Stimulated activated memory B cell treated with anti-CD40 and anti-IgM and Interleukin-4, amounts not matched to agents 10 μg/mL and 1 μg/mL and 100 μg/mL, for 72 hours (primary cell): ENCODE results near the gene PKLR.

Experiments
- ATAC-seq: fragments of 150-1000 bp; cut with Tn5 transposase; 2 replicates; pipeline ENCODE4 v1.10.0; 2021
- H3K27ac Mint-ChIP-seq: one replicate; pipeline ENCODE4 v1.8.0; 2022; ENCODE audit warnings: mild to moderate bottlenecking, mixed read lengths
- H3K27me3 Mint-ChIP-seq: one replicate; pipeline ENCODE4 v1.8.0; 2022; ENCODE audit warnings: mixed read lengths
- H3K36me3 Mint-ChIP-seq: one replicate; pipeline ENCODE4 v1.8.0; 2022; ENCODE audit warnings: mixed read lengths
- H3K4me1 Mint-ChIP-seq: one replicate; pipeline ENCODE4 v1.8.0; 2022; ENCODE audit warnings: mixed read lengths
- H3K4me3 Mint-ChIP-seq: one replicate; pipeline ENCODE4 v1.8.0; 2022; ENCODE audit warnings: mild to moderate bottlenecking, moderate library complexity, mixed read lengths
- H3K9me3 Mint-ChIP-seq: one replicate; pipeline ENCODE4 v1.8.0; 2022; ENCODE audit warnings: mixed read lengths

The PKLR gene

GRCh38 chr1:155279268-155279667, 22.0 kb downstream of the PKLR start:
- H3K4me1 Mint-ChIP-seq: peaks cover 24% of the 10 kb centered on the region
- no peak overlapping the region for H3K4me3 Mint-ChIP-seq
- no peaks in the 10 kb centered on the region for H3K27me3 Mint-ChIP-seq
- H3K27ac Mint-ChIP-seq: no peak overlapping the region
- no peaks in the 10 kb centered on the region for H3K36me3 Mint-ChIP-seq
- ATAC-seq: no peak
- no peaks in the 10 kb centered on the region for H3K9me3 Mint-ChIP-seq

- Mint-ChIP-seq H3K36me3 (no peaks in the 10 kb centered on the region), H3K4me1 (peaks cover 27% of the 10 kb centered on the region), H3K27ac (no peak overlapping the region), H3K27me3 (no peaks in the 10 kb centered on the region), H3K9me3 (no peaks in the 10 kb centered on the region), H3K4me3 (peak overlapping the region; percentile 22)
- no peak for ATAC-seq
Observed at GRCh38 chr1:155278689-155279160, 22.5 kb downstream of the PKLR start.

- Mint-ChIP-seq H3K27me3 (no peaks in the 10 kb centered on the region), H3K27ac (no peak overlapping the region), H3K36me3 (no peaks in the 10 kb centered on the region), H3K4me3 (peak overlapping the region; percentile 86), H3K9me3 (no peaks in the 10 kb centered on the region), H3K4me1 (peaks cover 32% of the 10 kb centered on the region)
- ATAC-seq: peak; percentile 44
Observed at GRCh38 chr1:155277902-155278688, 23.1 kb downstream of the PKLR start.

GRCh38 chr1:155277070-155277901, 24.0 kb downstream of the PKLR start, which contains the start of gene HCN3:
TSS of gene HCN3 (plus strand) at chr1:155277463. CDS start at chr1:155277591, 128 bp downstream.
- no peak within 1 kb of the TSS for H3K27ac Mint-ChIP-seq

GRCh38 chr1:155273343-155274245, 27.6 kb downstream of the PKLR start, which contains the start of gene CLK2:
TSS of gene CLK2 (minus strand) at chr1:155273504. CDS start at chr1:155270977, 2,527 bp downstream.
- Mint-ChIP-seq H3K4me3 (peak within 1 kb of the TSS; percentile 86), H3K9me3 (no peaks in the 10 kb centered on the region), H3K4me1 (peaks cover 56% of the 10 kb centered on the region), H3K27ac (peak within 1 kb of the TSS; percentile 77), H3K36me3 (peaks cover 29% of the 10 kb centered on the region), H3K27me3 (no peaks in the 10 kb centered on the region)
- peak; percentile 95 for ATAC-seq

More at GRCh38 chr1:155277070-155277901, 24.0 kb downstream of the PKLR start, which contains the start of gene HCN3:
- H3K9me3 Mint-ChIP-seq: no peaks in the 10 kb centered on the region
- peak; percentile 86 for ATAC-seq
- H3K27me3 Mint-ChIP-seq: no peaks in the 10 kb centered on the region
- peaks cover 40% of the 10 kb centered on the region for H3K4me1 Mint-ChIP-seq
- H3K36me3 Mint-ChIP-seq: peaks cover 6% of the 10 kb centered on the region
- peak within 1 kb of the TSS; percentile 86 for H3K4me3 Mint-ChIP-seq

GRCh38 chr1:155272466-155273342, 28.5 kb downstream of the PKLR start:
- H3K9me3 Mint-ChIP-seq: no peaks in the 10 kb centered on the region
- H3K27me3 Mint-ChIP-seq: no peaks in the 10 kb centered on the region
- peak overlapping the region; percentile 86 for H3K4me3 Mint-ChIP-seq
- H3K36me3 Mint-ChIP-seq: peaks cover 37% of the 10 kb centered on the region
- H3K27ac Mint-ChIP-seq: peak overlapping the region; percentile 77
- peaks cover 50% of the 10 kb centered on the region for H3K4me1 Mint-ChIP-seq
- peak; percentile 58 for ATAC-seq

- no peak overlapping the region for H3K27ac Mint-ChIP-seq
Observed at GRCh38 chr1:155269381-155269780, 31.9 kb downstream of the PKLR start.

GRCh38 chr1:155268630-155269029, 32.6 kb downstream of the PKLR start:
- no peak for ATAC-seq
- H3K4me1 Mint-ChIP-seq: peaks cover 32% of the 10 kb centered on the region
- H3K27ac Mint-ChIP-seq: no peak overlapping the region
- no peak overlapping the region for H3K4me3 Mint-ChIP-seq
- no peaks in the 10 kb centered on the region for H3K27me3 Mint-ChIP-seq
- no peaks in the 10 kb centered on the region for H3K9me3 Mint-ChIP-seq
- H3K36me3 Mint-ChIP-seq: peaks cover 72% of the 10 kb centered on the region

More at GRCh38 chr1:155269381-155269780, 31.9 kb downstream of the PKLR start:
- peaks cover 65% of the 10 kb centered on the region for H3K36me3 Mint-ChIP-seq
- H3K4me1 Mint-ChIP-seq: peaks cover 35% of the 10 kb centered on the region
- ATAC-seq: no peak
- H3K4me3 Mint-ChIP-seq: no peak overlapping the region
- no peaks in the 10 kb centered on the region for H3K9me3 Mint-ChIP-seq
- no peaks in the 10 kb centered on the region for H3K27me3 Mint-ChIP-seq

GRCh38 chr1:155267373-155267772, 33.9 kb downstream of the PKLR start:
- H3K9me3 Mint-ChIP-seq: no peaks in the 10 kb centered on the region
- no peaks in the 10 kb centered on the region for H3K27me3 Mint-ChIP-seq
- no peak for ATAC-seq
- H3K27ac Mint-ChIP-seq: peak overlapping the region; percentile 19
- H3K4me3 Mint-ChIP-seq: no peak overlapping the region
- H3K36me3 Mint-ChIP-seq: peaks cover 76% of the 10 kb centered on the region
- H3K4me1 Mint-ChIP-seq: peaks cover 31% of the 10 kb centered on the region

- H3K27ac Mint-ChIP-seq: peak overlapping the region; percentile 19
- no peak overlapping the region for H3K4me3 Mint-ChIP-seq
- H3K36me3 Mint-ChIP-seq: peaks cover 81% of the 10 kb centered on the region
Observed at GRCh38 chr1:155266553-155266952, 34.7 kb downstream of the PKLR start.

GRCh38 chr1:155263067-155263466, 38.2 kb downstream of the PKLR start:
- Mint-ChIP-seq H3K4me1 (peaks cover 35% of the 10 kb centered on the region), H3K27ac (peak overlapping the region; percentile 96), H3K4me3 (no peak overlapping the region), H3K36me3 (peaks cover 73% of the 10 kb centered on the region), H3K27me3 (no peaks in the 10 kb centered on the region), H3K9me3 (no peaks in the 10 kb centered on the region)
- no peak for ATAC-seq

More at GRCh38 chr1:155266553-155266952, 34.7 kb downstream of the PKLR start:
- ATAC-seq: no peak
- H3K4me1 Mint-ChIP-seq: peaks cover 30% of the 10 kb centered on the region
- no peaks in the 10 kb centered on the region for H3K27me3 Mint-ChIP-seq
- H3K9me3 Mint-ChIP-seq: no peaks in the 10 kb centered on the region

GRCh38 chr1:155261852-155262673, 39.2 kb downstream of the PKLR start, which contains the start of gene SCAMP3:
TSS of gene SCAMP3 (minus strand) at chr1:155262360. CDS start at chr1:155262151, 209 bp downstream.
- no peaks in the 10 kb centered on the region for H3K27me3 Mint-ChIP-seq
- peaks cover 70% of the 10 kb centered on the region for H3K36me3 Mint-ChIP-seq
- peaks cover 37% of the 10 kb centered on the region for H3K4me1 Mint-ChIP-seq

GRCh38 chr1:155261493-155261851, 39.8 kb downstream of the PKLR start:
- H3K27ac Mint-ChIP-seq: peak overlapping the region; percentile 96
- ATAC-seq: peak; percentile 26
- no peaks in the 10 kb centered on the region for H3K27me3 Mint-ChIP-seq
- no peaks in the 10 kb centered on the region for H3K9me3 Mint-ChIP-seq
- H3K36me3 Mint-ChIP-seq: peaks cover 70% of the 10 kb centered on the region
- H3K4me1 Mint-ChIP-seq: peaks cover 43% of the 10 kb centered on the region
- peak overlapping the region; percentile 96 for H3K4me3 Mint-ChIP-seq

More at GRCh38 chr1:155261852-155262673, 39.2 kb downstream of the PKLR start, which contains the start of gene SCAMP3:
- peak within 1 kb of the TSS; percentile 96 for H3K27ac Mint-ChIP-seq
- ATAC-seq: peak; percentile 99
- H3K4me3 Mint-ChIP-seq: peak within 1 kb of the TSS; percentile 96
- no peaks in the 10 kb centered on the region for H3K9me3 Mint-ChIP-seq
